Gastroesophageal sphincter (tissue), 3 donors: Measurements from ENCODE around the gene TMED10.

ENCODE experiments used
- CTCF ChIP-seq, 4 experiments: fragments of 200-600 bp in 2 of 4; fragments of 450-650 bp in 2 of 4; sonication (generic) in 1 of 4; IDR thresholded peaks; one replicate each; pipeline ENCODE4 v1.5.1; 2017 to 2019; ENCODE audit warnings: antibody characterized with exemption in 4 of 4, mild to moderate bottlenecking in 2 of 4, moderate library complexity in 2 of 4
- POLR2A ChIP-seq, 2 donors: fragments of 450-650 bp; IDR thresholded peaks; one replicate each; pipeline ENCODE4 v1.6.1; 2017; ENCODE audit warnings: antibody characterized with exemption in 2 of 2, mild to moderate bottlenecking in 2 of 2, moderate library complexity in 1 of 2

GRCh38 chr14:75168586-75169335 lies 7.7 kb downstream of the TMED10 start:
- TF ChIP-seq CTCF (IDR thresholded peaks at IDR 0.05) (no peak), POLR2A (IDR thresholded peaks at IDR 0.05) (no peak)
